Measurements from ENCODE around the gene CLTC.
"Not testable (repeated sequence)": the region's sequence is repeated elsewhere in the genome, so short reads cannot be mapped to it uniquely, and the experiment has no call there.

Gene CLTC

GRCh38 chr17:59632398-59632797 lies 12.7 kb downstream of the CLTC start:
- in situ Hi-C loops (cut with MboI; ENCODE audit: low pct_unique_long_range_greater_than_20kb, low sequenced_read_pairs): no loop called here
- no peak for DNase-seq

GRCh38 chr17:59633658-59634359 lies 14.1 kb downstream of the CLTC start:
- in situ Hi-C loops (cut with MboI; ENCODE audit: low pct_unique_long_range_greater_than_20kb, low sequenced_read_pairs): no loop called here
- DNase-seq: no peak

- DNase-seq: no peak
- in situ Hi-C loops (cut with MboI; ENCODE audit: low pct_unique_long_range_greater_than_20kb, low sequenced_read_pairs): no loop called here
These were observed 15.2 kb downstream of the CLTC start for GRCh38 chr17:59634632-59635541.

GRCh38 chr17:59637611-59638310 lies 18.1 kb downstream of the CLTC start:
- in situ Hi-C loops (cut with MboI; ENCODE audit: low pct_unique_long_range_greater_than_20kb, low sequenced_read_pairs): no loop called here
- no peak for DNase-seq

- in situ Hi-C loops (cut with MboI; ENCODE audit: low pct_unique_long_range_greater_than_20kb, low sequenced_read_pairs): no loop called here
These were observed 18.9 kb downstream of the CLTC start for GRCh38 chr17:59638553-59638952.

GRCh38 chr17:59641799-59642484 lies 22.2 kb downstream of the CLTC start:
- in situ Hi-C loops (cut with MboI; ENCODE audit: low pct_unique_long_range_greater_than_20kb, low sequenced_read_pairs): no loop called here
- DNase-seq: peak; percentile 86

More at GRCh38 chr17:59638553-59638952, 18.9 kb downstream of the CLTC start:
- no peak for DNase-seq

- in situ Hi-C loops (cut with MboI; ENCODE audit: low pct_unique_long_range_greater_than_20kb, low sequenced_read_pairs): no loop called here
These were observed 22.9 kb downstream of the CLTC start for GRCh38 chr17:59642565-59642964.

GRCh38 chr17:59643159-59644140 lies 23.8 kb downstream of the CLTC start:
- in situ Hi-C loops (cut with MboI; ENCODE audit: low pct_unique_long_range_greater_than_20kb, low sequenced_read_pairs): no loop called here
- DNase-seq: no peak

More at GRCh38 chr17:59642565-59642964, 22.9 kb downstream of the CLTC start:
- DNase-seq: no peak

GRCh38 chr17:59647288-59647687 lies 27.6 kb downstream of the CLTC start:
- DNase-seq: no peak
- in situ Hi-C loops (cut with MboI; ENCODE audit: low pct_unique_long_range_greater_than_20kb, low sequenced_read_pairs): no loop called here

- DNase-seq: no peak
- in situ Hi-C loops (cut with MboI; ENCODE audit: low pct_unique_long_range_greater_than_20kb, low sequenced_read_pairs): no loop called here
These were observed 30.2 kb downstream of the CLTC start for GRCh38 chr17:59649886-59650285.

GRCh38 chr17:59650642-59651041 lies 30.9 kb downstream of the CLTC start:
- in situ Hi-C loops (cut with MboI; ENCODE audit: low pct_unique_long_range_greater_than_20kb, low sequenced_read_pairs): no loop called here

GRCh38 chr17:59651346-59651745 lies 31.7 kb downstream of the CLTC start:
- in situ Hi-C loops (cut with MboI; ENCODE audit: low pct_unique_long_range_greater_than_20kb, low sequenced_read_pairs): no loop called here

More at GRCh38 chr17:59650642-59651041, 30.9 kb downstream of the CLTC start:
- no peak for DNase-seq

GRCh38 chr17:59652119-59652518 lies 32.4 kb downstream of the CLTC start:
- in situ Hi-C loops (cut with MboI; ENCODE audit: low pct_unique_long_range_greater_than_20kb, low sequenced_read_pairs): no loop called here
- no peak for DNase-seq

More at GRCh38 chr17:59651346-59651745, 31.7 kb downstream of the CLTC start:
- DNase-seq: no peak

- in situ Hi-C loops (cut with MboI; ENCODE audit: low pct_unique_long_range_greater_than_20kb, low sequenced_read_pairs); DNase-seq: not testable (repeated sequence)
These were observed 36.9 kb downstream of the CLTC start for GRCh38 chr17:59656624-59657023.

GRCh38 chr17:59666235-59666634 lies 46.5 kb downstream of the CLTC start:
- no peak for DNase-seq

GRCh38 chr17:59668816-59669215 lies 49.1 kb downstream of the CLTC start:
- in situ Hi-C loops (cut with MboI; ENCODE audit: low pct_unique_long_range_greater_than_20kb, low sequenced_read_pairs): no loop called here
- DNase-seq: peak; percentile 67

More at GRCh38 chr17:59666235-59666634, 46.5 kb downstream of the CLTC start:
- in situ Hi-C loops (cut with MboI; ENCODE audit: low pct_unique_long_range_greater_than_20kb, low sequenced_read_pairs): no loop called here

- DNase-seq: no peak
- in situ Hi-C loops (cut with MboI; ENCODE audit: low pct_unique_long_range_greater_than_20kb, low sequenced_read_pairs): no loop called here
These were observed 49.7 kb downstream of the CLTC start for GRCh38 chr17:59669411-59669810.

- no peak for DNase-seq
- in situ Hi-C loops (cut with MboI; ENCODE audit: low pct_unique_long_range_greater_than_20kb, low sequenced_read_pairs): no loop called here
These were observed 50.2 kb downstream of the CLTC start for GRCh38 chr17:59669944-59670343.
